BLaER1 treated with 17β-estradiol and CSF1 and Interleukin-3, amounts not matched to agents 10 nM and 100 nM (cell line): Measurements from ENCODE around the gene MUC5B.
A peak's percentile ranks its signal among the peaks of the same experiment; 100 is the strongest.

ENCODE experiments used
- H3K27ac ChIP-seq, 11 experiments: shearing (Covaris generic); formaldehyde crosslinking; 2 replicates each; pipeline ENCODE4 v1.8.1; 2022
- H3K27me3 ChIP-seq, 11 experiments: shearing (Covaris generic); formaldehyde crosslinking; 2 replicates each; pipeline ENCODE4 v1.8.1; 2022
- H3K36me3 ChIP-seq, 11 experiments: shearing (Covaris generic); formaldehyde crosslinking; 2 replicates each; pipeline ENCODE4 v1.8.1; 2022
- H3K4me1 ChIP-seq, 10 experiments: shearing (Covaris generic); formaldehyde crosslinking; 2 replicates each; pipeline ENCODE4 v1.8.1; 2022
- H3K4me2 ChIP-seq, 11 experiments: shearing (Covaris generic); formaldehyde crosslinking; 2 replicates each; pipeline ENCODE4 v1.8.1; 2022
- H3K4me3 ChIP-seq, 10 experiments: shearing (Covaris generic); formaldehyde crosslinking; 2 replicates each; pipeline ENCODE4 v1.8.1; 2022
- H3K9ac ChIP-seq, 11 experiments: shearing (Covaris generic); formaldehyde crosslinking; 2 replicates each; pipeline ENCODE4 v1.8.1; 2022
- H3K9me3 ChIP-seq, 11 experiments: shearing (Covaris generic); formaldehyde crosslinking; replicated peaks in 1 of 11; 2 replicates each; pipeline ENCODE4 v1.8.1; 2022
- H4K20me1 ChIP-seq, 11 experiments: shearing (Covaris generic); formaldehyde crosslinking; 2 replicates each; pipeline ENCODE4 v1.8.1; 2022
- Cebpa-rat ChIP-seq, 11 experiments: shearing (Covaris generic); IDR thresholded peaks; 2 replicates each; pipeline ENCODE4 v1.8.1; 2022

Gene MUC5B

GRCh38 chr11:1292644-1293618 is 70.1 kb downstream of the MUC5B start:
- peaks cover 4 to 11% (median 8%) of the 10 kb centered on the region in 10 experiments for H3K4me1 ChIP-seq
- H3K27me3 ChIP-seq, result no peaks in the 10 kb centered on the region
- no peak overlapping the region for H3K9ac ChIP-seq
- TF ChIP-seq Cebpa-rat (IDR thresholded peaks at IDR 0.05), result no peak
- peaks cover 0 to 12% (median 0%) of the 10 kb centered on the region in 11 experiments; a peak in 7 of 22 replicates for H3K9me3 ChIP-seq
- H3K4me3 ChIP-seq, result no peak overlapping the region
- H4K20me1 ChIP-seq, result peaks cover 68 to 97% (median 92%) of the 10 kb centered on the region in 11 experiments
- peak overlapping the region in 3 of 11 experiments; percentile 3 to 22 (median 21); a peak in 2 of 22 replicates for H3K27ac ChIP-seq
- H3K4me2 ChIP-seq, result no peak overlapping the region
- peaks cover 55 to 93% (median 85%) of the 10 kb centered on the region in 11 experiments for H3K36me3 ChIP-seq

- Histone ChIP-seq H3K27ac (peak overlapping the region in 3 of 11 experiments; percentile 3 to 22 (median 21); a peak in 2 of 22 replicates), H3K4me1 (peaks cover 11 to 18% (median 15%) of the 10 kb centered on the region in 10 experiments), H4K20me1 (peaks cover 72 to 97% (median 93%) of the 10 kb centered on the region in 11 experiments), H3K4me3 (no peak overlapping the region), H3K9me3 (peaks cover 0 to 5% (median 0%) of the 10 kb centered on the region in 11 experiments; a peak in 7 of 22 replicates), H3K4me2 (no peak overlapping the region), H3K27me3 (no peaks in the 10 kb centered on the region), H3K9ac (no peak overlapping the region), H3K36me3 (peaks cover 51 to 93% (median 85%) of the 10 kb centered on the region in 11 experiments)
- no peak for TF ChIP-seq Cebpa-rat (IDR thresholded peaks at IDR 0.05)
These were observed 70.8 kb downstream of the MUC5B start for GRCh38 chr11:1293619-1294015.

- Histone ChIP-seq H3K9ac (no peak overlapping the region), H3K27me3 (no peaks in the 10 kb centered on the region), H3K4me3 (no peak overlapping the region), H3K9me3 (no peaks in the 10 kb centered on the region), H3K27ac (no peak overlapping the region), H3K36me3 (peaks cover 36 to 93% (median 78%) of the 10 kb centered on the region in 11 experiments), H3K4me1 (peaks cover 26 to 33% (median 29%) of the 10 kb centered on the region in 10 experiments), H4K20me1 (peaks cover 83 to 97% (median 93%) of the 10 kb centered on the region in 11 experiments), H3K4me2 (no peak overlapping the region)
- TF ChIP-seq Cebpa-rat (IDR thresholded peaks at IDR 0.05), result no peak
These were observed 72.2 kb downstream of the MUC5B start for GRCh38 chr11:1295086-1295485.

- Histone ChIP-seq H3K9ac (no peak overlapping the region), H4K20me1 (peaks cover 83 to 97% (median 93%) of the 10 kb centered on the region in 11 experiments), H3K4me1 (peaks cover 26 to 38% (median 34%) of the 10 kb centered on the region in 10 experiments), H3K36me3 (peaks cover 33 to 93% (median 73%) of the 10 kb centered on the region in 11 experiments), H3K4me2 (no peak overlapping the region), H3K9me3 (no peaks in the 10 kb centered on the region), H3K4me3 (no peak overlapping the region), H3K27me3 (no peaks in the 10 kb centered on the region), H3K27ac (no peak overlapping the region)
- no peak for TF ChIP-seq Cebpa-rat (IDR thresholded peaks at IDR 0.05)
These were observed 72.7 kb downstream of the MUC5B start for GRCh38 chr11:1295591-1295990.

- Histone ChIP-seq H3K36me3 (peaks cover 30 to 91% (median 70%) of the 10 kb centered on the region in 11 experiments), H3K9me3 (no peaks in the 10 kb centered on the region), H3K27ac (no peak overlapping the region), H3K4me2 (no peak overlapping the region), H3K4me3 (no peak overlapping the region), H3K4me1 (peaks cover 26 to 45% (median 38%) of the 10 kb centered on the region in 10 experiments), H3K27me3 (no peaks in the 10 kb centered on the region), H4K20me1 (peaks cover 82 to 97% (median 93%) of the 10 kb centered on the region in 11 experiments), H3K9ac (no peak overlapping the region)
- no peak for TF ChIP-seq Cebpa-rat (IDR thresholded peaks at IDR 0.05)
These were observed 73.4 kb downstream of the MUC5B start for GRCh38 chr11:1296287-1296686.

GRCh38 chr11:1297011-1297575 is 74.2 kb downstream of the MUC5B start:
- no peaks in the 10 kb centered on the region for H3K27me3 ChIP-seq
- H4K20me1 ChIP-seq, result peaks cover 84 to 97% (median 93%) of the 10 kb centered on the region in 11 experiments
- H3K4me2 ChIP-seq, result peak overlapping the region in 6 of 11 experiments; percentile 36 to 89 (median 72); a peak in 6 of 22 replicates
- H3K9ac ChIP-seq, result peak overlapping the region in 7 of 11 experiments; percentile 42 to 68 (median 49); a peak in 5 of 22 replicates
- TF ChIP-seq Cebpa-rat (IDR thresholded peaks at IDR 0.05), result no peak
- H3K27ac ChIP-seq, result peak overlapping the region in 5 of 11 experiments; percentile 62 to 76 (median 72); a peak in 9 of 22 replicates
- no peaks in the 10 kb centered on the region for H3K9me3 ChIP-seq
- peaks cover 30 to 90% (median 66%) of the 10 kb centered on the region in 11 experiments for H3K36me3 ChIP-seq
- no peak overlapping the region for H3K4me3 ChIP-seq
- peaks cover 26 to 53% (median 46%) of the 10 kb centered on the region in 10 experiments for H3K4me1 ChIP-seq

- H4K20me1 ChIP-seq, result peaks cover 84 to 97% (median 93%) of the 10 kb centered on the region in 11 experiments
- H3K36me3 ChIP-seq, result peaks cover 23 to 89% (median 66%) of the 10 kb centered on the region in 11 experiments
- H3K9me3 ChIP-seq, result no peaks in the 10 kb centered on the region
- no peaks in the 10 kb centered on the region for H3K27me3 ChIP-seq
- no peak for TF ChIP-seq Cebpa-rat (IDR thresholded peaks at IDR 0.05)
- peaks cover 26 to 60% (median 54%) of the 10 kb centered on the region in 10 experiments for H3K4me1 ChIP-seq
- H3K9ac ChIP-seq, result peak overlapping the region; percentile 6 to 68 (median 48); a peak in 16 of 22 replicates
- H3K4me2 ChIP-seq, result peak overlapping the region; percentile 36 to 97 (median 77)
- 0 out of 20 replicates have a peak overlapping the region, but pooled peaks of 1 of the 10 experiments have one; percentile 31 for H3K4me3 ChIP-seq
- peak overlapping the region in 9 of 11 experiments; percentile 51 to 76 (median 68); a peak in 18 of 22 replicates for H3K27ac ChIP-seq
These were observed 75.0 kb downstream of the MUC5B start for GRCh38 chr11:1297576-1298473.
